Measurements from ENCODE around the gene SDCBP2.

The SDCBP2 gene

DNA sequence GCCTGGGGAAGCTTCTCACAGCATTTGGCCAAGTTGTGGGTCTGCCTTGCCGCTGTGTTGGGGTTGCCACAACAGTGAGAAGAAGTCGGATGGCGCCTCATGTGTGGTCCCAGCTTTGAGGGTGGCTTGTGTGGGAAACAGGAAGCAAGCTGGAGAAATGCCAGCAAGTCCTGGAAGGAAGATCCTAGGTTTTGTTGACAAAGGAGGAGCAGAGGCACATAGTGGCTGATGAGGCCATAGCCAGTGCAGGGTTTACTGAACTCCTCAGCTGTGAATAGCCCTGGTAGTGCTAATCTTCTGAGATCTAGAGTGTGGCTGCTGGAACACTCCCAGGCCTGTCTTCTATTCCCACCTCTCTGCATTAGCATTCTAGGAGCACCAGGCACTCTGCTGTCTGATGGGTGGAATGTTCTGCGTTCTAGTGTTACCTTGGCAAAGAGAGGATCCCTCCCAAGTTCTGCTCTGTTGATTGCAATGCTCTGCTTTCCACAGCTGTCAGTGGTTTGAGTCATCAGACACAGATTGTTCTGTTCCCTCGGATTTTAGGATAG, 37.7 kb downstream of the SDCBP2 start:
- no peak for DNase-seq (ENCODE audit: low read depth)
- no peak for TF ChIP-seq CTCF (IDR thresholded peaks at IDR 0.05; ENCODE audit: insufficient read depth, low read depth, low read length, missing control alignments)
- H3K4me3 ChIP-seq (ENCODE audit: low read length), result no peak overlapping the region

DNA sequence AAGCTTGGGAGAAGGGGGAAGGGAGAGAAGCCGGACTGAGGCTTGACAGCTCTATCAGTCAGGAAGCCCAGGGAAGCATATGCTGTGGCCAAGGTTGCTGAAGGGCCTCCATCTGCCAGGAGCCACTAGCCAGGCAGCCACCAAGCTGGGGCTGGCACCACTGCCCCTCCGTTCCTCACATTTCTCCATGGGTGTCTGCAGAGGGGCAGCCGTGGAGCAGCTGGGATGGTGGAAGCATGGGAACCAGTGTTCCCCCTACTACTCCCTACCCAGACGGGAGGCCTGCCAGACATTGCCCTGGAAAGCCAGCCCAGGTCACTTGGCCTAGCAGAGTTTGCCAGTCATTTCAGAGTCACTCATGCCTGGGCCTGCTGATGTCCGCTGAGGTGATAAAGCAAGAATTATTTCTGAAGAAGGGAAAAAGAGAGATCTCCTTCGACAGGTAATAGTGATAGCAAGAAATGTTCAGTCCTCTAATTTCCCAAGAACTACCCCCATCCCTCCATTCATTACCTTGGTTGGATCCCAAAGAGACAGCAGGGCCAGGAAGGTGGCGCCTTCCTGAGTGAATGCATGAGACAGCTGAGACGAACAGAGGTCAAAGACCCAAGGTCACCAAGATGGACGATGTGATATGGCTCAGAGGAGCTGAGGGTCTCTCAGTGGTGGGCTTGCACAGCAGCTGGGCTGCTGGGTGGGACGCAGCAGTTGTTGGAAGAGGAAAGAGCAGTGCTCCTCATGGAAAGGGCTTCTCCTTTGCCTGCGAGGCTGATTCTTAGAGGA, 41.0 kb downstream of the SDCBP2 start:
- DNase-seq (ENCODE audit: low read depth), result no peak
- no peak for TF ChIP-seq CTCF (IDR thresholded peaks at IDR 0.05; ENCODE audit: insufficient read depth, low read depth, low read length, missing control alignments)
- no peak overlapping the region for H3K4me3 ChIP-seq (ENCODE audit: low read length)

- no peak for TF ChIP-seq CTCF (IDR thresholded peaks at IDR 0.05; ENCODE audit: insufficient read depth, low read depth, low read length, missing control alignments)
- H3K4me3 ChIP-seq (ENCODE audit: low read length), result no peak overlapping the region
- DNase-seq (ENCODE audit: low read depth), result no peak
These were observed 41.6 kb downstream of the SDCBP2 start for GRCh38 chr20:1287306-1287705.

- no peak overlapping the region for H3K4me3 ChIP-seq (ENCODE audit: low read length)
- no peak for DNase-seq (ENCODE audit: low read depth)
- no peak for TF ChIP-seq CTCF (IDR thresholded peaks at IDR 0.05; ENCODE audit: insufficient read depth, low read depth, low read length, missing control alignments)
These were observed 42.5 kb downstream of the SDCBP2 start for GRCh38 chr20:1286267-1287024.

DNA sequence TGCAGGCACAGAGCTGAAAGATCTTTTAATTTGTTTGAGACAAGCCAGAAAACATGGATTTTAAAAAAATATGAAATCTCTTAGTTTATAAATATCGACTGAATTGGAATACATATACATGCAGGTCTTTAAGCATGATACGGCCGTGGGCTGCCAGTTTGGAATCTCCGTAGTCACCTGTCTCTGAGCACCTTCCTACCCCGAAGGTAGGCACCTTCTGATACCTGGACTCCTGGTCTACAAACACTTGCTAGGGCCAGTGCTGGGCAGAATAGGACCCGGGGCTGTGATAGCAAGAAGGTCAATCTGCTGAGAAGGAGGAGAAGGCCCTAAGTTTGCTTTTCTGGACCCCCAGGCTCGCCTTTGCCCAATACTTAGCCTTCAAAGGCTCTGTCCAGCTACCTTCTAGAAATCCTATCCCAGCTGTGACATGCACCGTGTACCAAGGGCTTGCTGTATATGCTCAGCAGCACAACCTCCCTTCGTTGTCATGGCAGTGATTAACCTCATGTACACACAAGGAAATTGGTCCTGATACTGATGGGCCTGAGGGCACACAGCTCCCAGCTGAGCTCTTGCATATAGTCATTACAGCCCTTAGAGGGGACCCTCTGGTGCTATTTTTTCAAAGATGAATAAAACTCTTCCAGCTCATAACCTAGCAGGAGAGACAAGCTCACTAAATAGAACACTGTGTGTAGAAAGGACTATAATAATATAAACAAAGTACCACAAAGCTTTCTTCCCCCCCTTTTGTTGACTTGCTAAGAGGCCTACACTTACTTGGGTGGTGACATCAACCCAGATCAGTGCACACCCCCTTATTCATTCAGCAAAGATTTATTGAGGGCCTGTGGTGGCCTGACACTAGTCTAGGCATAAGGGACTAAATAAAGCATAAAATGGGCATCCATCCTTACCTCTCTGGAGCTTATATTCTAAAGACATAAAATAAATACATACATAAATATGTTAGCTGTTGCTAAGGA, 45.1 kb downstream of the SDCBP2 start:
- no peak for TF ChIP-seq CTCF (IDR thresholded peaks at IDR 0.05; ENCODE audit: insufficient read depth, low read depth, low read length, missing control alignments)
- H3K4me3 ChIP-seq (ENCODE audit: low read length), result no peak overlapping the region
- no peak for DNase-seq (ENCODE audit: low read depth)

GRCh38 chr20:1282966-1283365, 46.0 kb downstream of the SDCBP2 start:
- no peak overlapping the region for H3K4me3 ChIP-seq (ENCODE audit: low read length)
- TF ChIP-seq CTCF (IDR thresholded peaks at IDR 0.05; ENCODE audit: insufficient read depth, low read depth, low read length, missing control alignments), result no peak
- no peak for DNase-seq (ENCODE audit: low read depth)
